Thyroid gland (tissue), 4 donors: ENCODE data around the gene MRPL12. TPM values are rescaled to one million over a fixed set of nuclear protein-coding genes. Genes with fewer than 3 reads are reported as not detected.

Experiments used
- DNase-seq, 2 donors: peaks; one replicate each; pipeline ENCODE4 v3.0.0-alpha.2; 2019
- H3K27ac ChIP-seq, 3 donors: fragments of 200-600 bp; sonication (generic); 1 replicate in 2 of 3; 2 replicates in 1 of 3; pipeline ENCODE4 v1.5.1; 2016 to 2019; ENCODE audit warnings: mild to moderate bottlenecking in 1 of 3, moderate library complexity in 1 of 3
- H3K27me3 ChIP-seq: fragments of 200-600 bp; sonication (generic); one replicate; pipeline ENCODE4 v1.5.1; 2019
- H3K36me3 ChIP-seq, 2 donors: fragments of 200-600 bp; sonication (generic); one replicate each; pipeline ENCODE4 v1.5.1; 2016 to 2019
- H3K4me1 ChIP-seq, 2 donors: fragments of 200-600 bp; sonication (generic); one replicate each; pipeline ENCODE4 v1.5.1; 2017 to 2019
- H3K4me3 ChIP-seq, 3 donors: fragments of 200-600 bp; sonication (generic); replicated peaks in 1 of 3; 1 replicate in 2 of 3; 2 replicates in 1 of 3; pipeline ENCODE4 v1.5.1; 2016; ENCODE audit warnings: mild to moderate bottlenecking in 1 of 3
- H3K9me3 ChIP-seq: fragments of 200-600 bp; sonication (generic); one replicate; pipeline ENCODE4 v1.5.1; 2017
- CTCF ChIP-seq, 6 experiments: fragments of 200-600 bp in 3 of 6; fragments of 450-650 bp in 3 of 6; sonication (generic) in 3 of 6; IDR thresholded peaks; one replicate each; pipeline ENCODE4 v1.5.1; 2016 to 2019; ENCODE audit warnings: antibody characterized with exemption in 6 of 6, mild to moderate bottlenecking in 2 of 6, inconsistent platforms in 1 of 6, moderate library complexity in 1 of 6
- POLR2A ChIP-seq, 2 donors: fragments of 450-650 bp; IDR thresholded peaks; one replicate each; pipeline ENCODE4 v1.6.1; 2017; ENCODE audit warnings: antibody characterized with exemption in 2 of 2, mild to moderate bottlenecking in 2 of 2, moderate library complexity in 1 of 2
- WGBS, 2 donors: methylation state at CpG; one replicate each; pipeline ENCODE4 v1.1.5; 2017; 5-methylcytosine and 5-hydroxymethylcytosine counted together
- intact Hi-C: fragments of 100-400 bp; cut with DNase I; formaldehyde crosslinking; loops from one replicate; pipeline ENCODE4 v1.15.1; 2023
- total RNA-seq, 4 donors: library from RNA; depleted of rRNA; stranded (reverse); fragments of >200 nt; gene quantifications; one replicate each; pipeline ENCODE4 v1.2.3, GENCODE V29; 2016

The MRPL12 gene
- total RNA-seq, 4 donors from 2014 or later = 30.7 to 89.3 (median 46.4) TPM

- 95% methylated on average over 4 of the region's 6 CpGs for WGBS, 2 donors
- no peak overlapping the region for H3K4me3 ChIP-seq
- H3K27me3 ChIP-seq = no peaks in the 10 kb centered on the region
- intact Hi-C loops = no loop called here
- no peak for TF ChIP-seq CTCF (IDR thresholded peaks at IDR 0.05)
- TF ChIP-seq POLR2A (IDR thresholded peaks at IDR 0.05) = no peak
- peaks cover 56 to 88% of the 10 kb centered on the region in 2 donors for H3K36me3 ChIP-seq
- no peaks in the 10 kb centered on the region for H3K4me1 ChIP-seq
- no peak overlapping the region for H3K27ac ChIP-seq
- no peaks in the 10 kb centered on the region for H3K9me3 ChIP-seq
- no peak for DNase-seq
These were observed 8.0 kb upstream of the MRPL12 start for GRCh38 chr17:81695211-81695610.

- Histone ChIP-seq H3K36me3 (peaks cover 61 to 82% of the 10 kb centered on the region in 2 donors), H3K9me3 (no peaks in the 10 kb centered on the region), H3K27me3 (no peaks in the 10 kb centered on the region), H3K4me3 (no peak overlapping the region), H3K4me1 (no peaks in the 10 kb centered on the region), H3K27ac (no peak overlapping the region)
- TF ChIP-seq CTCF (IDR thresholded peaks at IDR 0.05) (no peak), POLR2A (IDR thresholded peaks at IDR 0.05) (no peak)
- intact Hi-C loops = no loop called here
- WGBS, 2 donors = 89 to 94% methylated on average over 17 to 19 of the region's 22 CpGs
- DNase-seq = no peak
These were observed 7.4 kb upstream of the MRPL12 start for GRCh38 chr17:81695801-81696200.

GRCh38 chr17:81696218-81696941 lies 6.8 kb upstream of the MRPL12 start:
- intact Hi-C loops = no loop called here
- no peaks in the 10 kb centered on the region for H3K9me3 ChIP-seq
- no peak for DNase-seq
- whole genome bisulfite sequencing, 2 donors = 95 to 96% methylated on average over 21 to 31 of the region's 40 CpGs
- H3K36me3 ChIP-seq = peaks cover 61 to 82% of the 10 kb centered on the region in 2 donors
- H3K4me1 ChIP-seq = peaks cover under 1 to 2% of the 10 kb centered on the region in 2 donors
- H3K27ac ChIP-seq = no peak overlapping the region
- no peaks in the 10 kb centered on the region for H3K27me3 ChIP-seq
- no peak overlapping the region for H3K4me3 ChIP-seq
- TF ChIP-seq CTCF (IDR thresholded peaks at IDR 0.05) (no peak), POLR2A (IDR thresholded peaks at IDR 0.05) (no peak)

- no peak for DNase-seq
- H3K27me3 ChIP-seq = no peaks in the 10 kb centered on the region
- peaks cover 11 to 13% of the 10 kb centered on the region in 2 donors for H3K4me1 ChIP-seq
- intact Hi-C loops = no loop called here
- no peak overlapping the region for H3K4me3 ChIP-seq
- no peaks in the 10 kb centered on the region for H3K9me3 ChIP-seq
- TF ChIP-seq CTCF (IDR thresholded peaks at IDR 0.05) = no peak
- no peak for TF ChIP-seq POLR2A (IDR thresholded peaks at IDR 0.05)
- H3K36me3 ChIP-seq = peaks cover 57 to 73% of the 10 kb centered on the region in 2 donors
- H3K27ac ChIP-seq = no peak overlapping the region
- 91 to 92% methylated on average over 23 to 25 of the region's 25 CpGs for WGBS, 2 donors
These were observed 5.7 kb upstream of the MRPL12 start for GRCh38 chr17:81697261-81698044.
